GM18870 (cell line): Measurements from ENCODE around the gene RBM27.
"Not testable (repeated sequence)": the region's sequence is repeated elsewhere in the genome, so short reads cannot be mapped to it uniquely, and the experiment has no call there.

Experiments used
- ATAC-seq: cut with Tn5 transposase; IDR thresholded peaks from one replicate; pipeline ENCODE4 v1.9.1; 2021; ENCODE audit warnings: moderate library complexity; ENCODE audit not compliant: unreplicated experiment

Gene RBM27, protein sequence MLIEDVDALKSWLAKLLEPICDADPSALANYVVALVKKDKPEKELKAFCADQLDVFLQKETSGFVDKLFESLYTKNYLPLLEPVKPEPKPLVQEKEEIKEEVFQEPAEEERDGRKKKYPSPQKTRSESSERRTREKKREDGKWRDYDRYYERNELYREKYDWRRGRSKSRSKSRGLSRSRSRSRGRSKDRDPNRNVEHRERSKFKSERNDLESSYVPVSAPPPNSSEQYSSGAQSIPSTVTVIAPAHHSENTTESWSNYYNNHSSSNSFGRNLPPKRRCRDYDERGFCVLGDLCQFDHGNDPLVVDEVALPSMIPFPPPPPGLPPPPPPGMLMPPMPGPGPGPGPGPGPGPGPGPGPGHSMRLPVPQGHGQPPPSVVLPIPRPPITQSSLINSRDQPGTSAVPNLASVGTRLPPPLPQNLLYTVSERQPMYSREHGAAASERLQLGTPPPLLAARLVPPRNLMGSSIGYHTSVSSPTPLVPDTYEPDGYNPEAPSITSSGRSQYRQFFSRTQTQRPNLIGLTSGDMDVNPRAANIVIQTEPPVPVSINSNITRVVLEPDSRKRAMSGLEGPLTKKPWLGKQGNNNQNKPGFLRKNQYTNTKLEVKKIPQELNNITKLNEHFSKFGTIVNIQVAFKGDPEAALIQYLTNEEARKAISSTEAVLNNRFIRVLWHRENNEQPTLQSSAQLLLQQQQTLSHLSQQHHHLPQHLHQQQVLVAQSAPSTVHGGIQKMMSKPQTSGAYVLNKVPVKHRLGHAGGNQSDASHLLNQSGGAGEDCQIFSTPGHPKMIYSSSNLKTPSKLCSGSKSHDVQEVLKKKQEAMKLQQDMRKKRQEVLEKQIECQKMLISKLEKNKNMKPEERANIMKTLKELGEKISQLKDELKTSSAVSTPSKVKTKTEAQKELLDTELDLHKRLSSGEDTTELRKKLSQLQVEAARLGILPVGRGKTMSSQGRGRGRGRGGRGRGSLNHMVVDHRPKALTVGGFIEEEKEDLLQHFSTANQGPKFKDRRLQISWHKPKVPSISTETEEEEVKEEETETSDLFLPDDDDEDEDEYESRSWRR

DNA sequence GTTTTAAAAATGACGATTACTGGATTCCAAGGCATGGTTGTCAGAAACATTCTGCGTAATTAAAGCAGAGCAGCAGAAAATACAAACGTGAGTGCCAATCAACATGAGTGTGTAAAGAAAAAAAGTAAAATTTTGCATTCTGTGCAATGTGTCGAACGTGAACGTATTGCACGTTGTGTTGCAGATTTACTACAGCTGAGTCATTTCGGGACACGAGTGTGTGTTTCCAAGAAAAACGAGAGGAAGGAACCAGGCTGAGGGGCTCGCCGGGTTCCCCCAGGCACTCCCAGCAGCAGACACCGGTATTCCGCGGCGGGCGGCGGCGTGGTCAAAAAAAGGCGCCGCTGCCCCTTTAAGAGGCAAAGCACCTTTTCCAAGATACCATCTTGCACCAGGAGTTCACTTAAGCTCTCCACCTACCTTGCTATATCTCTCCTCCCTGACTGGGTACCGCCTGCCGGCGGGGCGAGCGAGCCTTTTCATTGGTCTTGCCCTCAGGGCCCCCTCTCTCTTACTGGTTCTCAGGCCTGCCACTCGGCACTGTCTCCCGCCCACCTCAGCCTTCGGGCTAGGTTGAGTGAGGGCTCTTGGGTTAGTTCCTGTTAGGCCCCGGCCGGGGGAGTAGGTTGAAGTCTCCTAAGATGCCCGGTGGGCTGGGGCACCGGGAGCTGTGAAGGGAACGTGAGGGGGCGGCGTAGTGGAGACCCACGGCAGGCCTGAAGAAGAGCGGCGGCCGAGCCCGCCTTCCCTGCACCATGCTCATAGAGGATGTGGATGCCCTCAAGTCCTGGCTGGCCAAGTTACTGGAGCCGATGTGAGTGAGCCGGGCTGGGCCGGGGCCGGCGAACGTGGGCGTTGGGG lies at the start of gene RBM27:
RBM27 (plus strand) TSS at position 595 of the 861 bp plus-strand sequence; CDS start at position 756, 161 bp downstream.
- ATAC-seq = peak; percentile 100

DNA sequence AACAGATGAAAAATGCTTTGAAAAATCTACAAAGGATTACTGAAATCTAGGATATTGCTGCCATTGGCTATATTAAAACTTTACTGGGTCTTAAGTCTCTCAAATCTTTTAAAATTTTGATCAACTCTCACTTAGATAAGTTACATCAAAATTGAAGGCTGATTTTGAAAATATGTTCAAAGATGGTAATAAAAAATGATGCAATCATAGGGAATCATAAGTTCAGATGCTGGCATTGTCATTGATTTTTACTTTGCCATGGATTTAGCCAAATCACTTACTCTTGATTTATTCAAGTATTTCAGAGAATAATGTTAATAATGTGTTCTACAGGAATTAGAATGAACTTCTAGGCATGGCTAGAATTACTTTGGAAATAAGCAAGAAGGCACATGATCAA lies 45.1 kb upstream of the RBM27 start:
- ATAC-seq = no peak

GRCh38 chr5:146164382-146164781 lies 39.0 kb upstream of the RBM27 start:
- no peak for ATAC-seq

GRCh38 chr5:146165460-146165859 lies 37.9 kb upstream of the RBM27 start:
- no peak for ATAC-seq

GRCh38 chr5:146165903-146166302 lies 37.5 kb upstream of the RBM27 start:
- ATAC-seq = no peak

- ATAC-seq = no peak
Observed at GRCh38 chr5:146169076-146169475, 34.3 kb upstream of the RBM27 start.

GRCh38 chr5:146173049-146173448 lies 30.4 kb upstream of the RBM27 start:
- peak; percentile 47 for ATAC-seq

DNA sequence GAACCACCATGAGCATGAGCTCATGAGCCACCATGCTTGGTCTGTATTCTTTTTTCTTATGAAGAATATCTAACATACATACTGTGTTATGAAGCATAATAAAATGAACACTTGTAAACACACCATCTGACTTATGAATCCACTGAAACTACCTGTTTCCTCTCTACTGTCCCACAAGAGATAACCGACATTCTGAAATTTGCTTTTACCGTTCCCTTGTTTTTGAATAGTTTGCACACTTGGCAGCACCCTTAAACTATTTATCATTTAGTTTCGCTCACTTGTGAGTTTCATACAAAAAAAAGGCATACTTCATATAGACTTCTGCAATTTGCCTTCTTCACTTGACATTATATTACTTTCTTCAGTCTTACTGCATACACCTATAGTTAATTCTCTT lies 29.8 kb upstream of the RBM27 start:
- ATAC-seq = peak; percentile 97

DNA sequence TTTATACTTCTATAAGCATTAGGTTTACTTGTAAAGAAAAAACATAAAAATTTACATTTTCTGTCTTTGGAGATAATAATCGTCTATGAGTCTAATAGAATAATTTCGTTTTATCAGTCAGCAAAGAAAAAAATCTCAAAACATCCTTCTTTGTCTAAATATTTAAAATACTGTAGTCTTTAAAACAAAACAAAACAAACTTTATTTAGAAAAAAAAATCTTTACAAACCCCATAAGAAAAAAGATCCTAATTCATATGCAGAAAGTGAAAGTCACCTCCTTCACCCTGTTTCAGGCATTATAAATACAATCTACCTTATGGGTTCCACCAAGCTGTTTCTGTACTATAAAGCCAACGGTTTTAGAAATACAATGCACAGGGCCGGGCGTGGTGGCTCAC lies 26.6 kb upstream of the RBM27 start:
- no peak for ATAC-seq

GRCh38 chr5:146179696-146180095 lies 23.7 kb upstream of the RBM27 start:
- no peak for ATAC-seq

DNA sequence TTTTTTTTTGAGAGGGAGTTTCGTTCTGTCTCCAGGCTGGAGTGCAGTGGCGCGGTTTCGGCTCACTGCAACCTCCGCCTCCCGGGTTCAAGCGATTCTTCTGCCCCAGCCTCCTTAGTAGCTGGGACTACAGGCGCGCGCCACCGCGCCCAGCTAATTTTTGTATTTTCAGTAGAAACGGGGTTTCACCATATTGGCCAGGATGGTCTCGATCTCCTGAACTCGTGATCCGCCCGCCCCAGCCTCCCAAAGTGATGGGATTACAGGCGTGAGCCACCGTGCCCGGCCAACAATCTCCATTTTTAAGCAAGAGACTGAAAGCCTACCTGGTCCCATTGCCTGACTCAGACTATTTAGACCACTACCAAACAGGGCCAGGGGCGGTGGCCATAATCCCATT lies 20.0 kb upstream of the RBM27 start:
- not testable (repeated sequence) for ATAC-seq

DNA sequence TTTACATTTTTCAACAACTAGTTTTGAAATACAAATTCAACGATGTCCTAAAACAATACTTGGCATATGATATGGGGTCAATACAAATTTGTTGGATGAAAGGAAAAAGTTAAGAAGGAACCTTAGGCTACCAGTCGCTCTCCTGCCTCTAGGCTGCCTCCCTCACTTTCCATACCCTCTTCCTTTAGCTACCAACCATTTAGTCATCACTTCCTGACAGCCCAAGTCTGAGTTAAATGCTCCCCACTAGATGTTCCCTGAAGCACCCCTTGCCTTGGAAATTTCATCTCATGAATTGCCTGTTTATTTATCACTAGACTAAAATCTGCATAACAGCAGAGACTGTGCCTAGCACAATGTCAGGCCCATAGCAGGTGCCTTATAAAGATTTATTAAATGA lies 18.2 kb upstream of the RBM27 start:
- ATAC-seq = no peak

DNA sequence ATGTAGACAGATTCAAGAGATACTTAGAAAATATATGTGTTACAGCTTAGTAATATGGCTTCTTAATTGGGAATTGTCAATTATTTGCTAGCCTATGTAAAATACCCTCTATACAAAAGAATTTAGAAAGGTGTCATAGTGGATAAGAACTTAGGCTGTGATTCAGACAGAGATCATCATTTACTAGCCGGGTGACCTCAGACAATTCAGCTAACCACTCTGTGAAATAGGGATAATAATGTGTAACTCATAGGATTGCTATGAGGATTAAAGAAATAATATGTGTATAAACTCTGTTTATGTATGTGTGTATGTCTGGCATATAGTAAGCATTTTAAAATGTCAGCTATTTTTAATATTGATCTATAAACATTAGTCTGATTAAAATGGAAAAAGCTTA lies 15.0 kb upstream of the RBM27 start:
- ATAC-seq = no peak

GRCh38 chr5:146192571-146193043 lies 10.8 kb upstream of the RBM27 start:
- no peak for ATAC-seq

GRCh38 chr5:146193285-146193684 lies 10.1 kb upstream of the RBM27 start:
- no peak for ATAC-seq

- not testable (repeated sequence) for ATAC-seq
Observed at GRCh38 chr5:146194997-146195396, 8.4 kb upstream of the RBM27 start.

- no peak for ATAC-seq
Observed at GRCh38 chr5:146196459-146197048, 6.9 kb upstream of the RBM27 start.

GRCh38 chr5:146199176-146199815 lies 4.1 kb upstream of the RBM27 start:
- no peak for ATAC-seq

- ATAC-seq = not testable (repeated sequence)
Observed at GRCh38 chr5:146201795-146202194, 1.6 kb upstream of the RBM27 start.

- ATAC-seq = no peak
Observed at GRCh38 chr5:146203872-146204192, 427 bp downstream of the RBM27 start.
